GM12878 (cell line): Measurements from ENCODE around the gene NPHS1. TPM values are rescaled to one million over a fixed set of nuclear protein-coding genes. Genes with fewer than 3 reads are reported as not detected.
"Not testable (repeated sequence)": the region's sequence is repeated elsewhere in the genome, so short reads cannot be mapped to it uniquely, and the experiment has no call there.

ENCODE experiments used
- ATAC-seq: fragments of 200-7000 bp; cut with Tn5 transposase; 3 replicates; pipeline ENCODE4 v1.9.1; 2020; ENCODE audit warnings: mild to moderate bottlenecking, moderate library complexity
- BruUV-seq: library from RNA; stranded (reverse); fragments of 400-500 nt; replicated peaks from 2 replicates; lab custom pipeline; 2021; lab: Mats Ljungman, UMichigan
- CTCF ChIA-PET: fragments of 300-600 bp; sonication (Branson Sonifier 250); formaldehyde crosslinking; extraction: SDS; loops from one replicate; lab custom pipeline; 2021; ENCODE audit warnings: inconsistent platforms; lab: Yijun Ruan, JAX
- POLR2A ChIA-PET: fragments of 350-600 bp; formaldehyde crosslinking; extraction: SDS; loops from one replicate; lab custom pipeline; 2021; ENCODE audit warnings: inconsistent platforms; lab: Charles Lee
- RAD21 ChIA-PET: fragments of 300-600 bp; sonication (Branson Sonifier 250); formaldehyde crosslinking; loops from one replicate; lab custom pipeline; 2023; ENCODE audit warnings: antibody characterized with exemption; ENCODE audit not compliant: unreplicated experiment; lab: Charles Lee
- SMC1A ChIA-PET: fragments of 300-600 bp; sonication (Branson Sonifier 250); formaldehyde crosslinking; loops from one replicate; lab custom pipeline; 2023; ENCODE audit not compliant: unreplicated experiment, uncharacterized antibody; lab: Charles Lee
- DNase-seq: peaks from one replicate; pipeline ENCODE4 v3.0.0-alpha.2; 2011; ENCODE audit warnings: low read depth, low spot score
- FAIRE-seq: peaks from 3 replicates; lab custom pipeline; 2011; peaks lifted over from hg19 to GRCh38; lab: Jason Lieb, UNC
- H2AFZ ChIP-seq: 2 replicates; pipeline ENCODE4 v1.6.0; 2011; ENCODE audit warnings: low read depth, low read length, control low read depth; ENCODE audit not compliant: control insufficient read depth
- H3K27ac ChIP-seq: 2 replicates; pipeline ENCODE4 v1.5.1; 2011; ENCODE audit warnings: control low read depth; ENCODE audit not compliant: control insufficient read depth, insufficient read depth
- H3K27me3 ChIP-seq, 2 experiments: replicated peaks in 1 of 2; 2 replicates each; pipeline versions ENCODE4 v1.6.0 to v1.6.1; 2011; ENCODE audit warnings: low read length in 1 of 2; ENCODE audit not compliant: control insufficient read depth in 2 of 2, insufficient read depth in 2 of 2
- H3K36me3 ChIP-seq, 2 experiments: 2 replicates each; pipeline ENCODE4 v1.5.1; 2011; ENCODE audit warnings: low read length in 1 of 2; ENCODE audit not compliant: control insufficient read depth in 2 of 2, insufficient read depth in 2 of 2
- H3K4me1 ChIP-seq: 2 replicates; pipeline ENCODE4 v1.6.1; 2011; ENCODE audit warnings: mild to moderate bottlenecking, low read length, moderate library complexity, mixed read lengths; ENCODE audit not compliant: control insufficient read depth, insufficient read depth
- H3K4me2 ChIP-seq: 2 replicates; pipeline ENCODE4 v1.6.0; 2011; ENCODE audit warnings: control low read depth; ENCODE audit not compliant: control insufficient read depth, insufficient read depth
- H3K4me3 ChIP-seq: fragments of 200-600 bp; sonication (generic); 2 replicates; pipeline ENCODE4 v1.5.1; 2016
- H3K79me2 ChIP-seq: 2 replicates; pipeline ENCODE4 v1.6.0; 2011; ENCODE audit warnings: low read length; ENCODE audit not compliant: control insufficient read depth, insufficient read depth
- H3K9ac ChIP-seq: 2 replicates; pipeline ENCODE4 v1.8.0; 2011; ENCODE audit warnings: low read length, control low read depth, mixed read lengths; ENCODE audit not compliant: control insufficient read depth, insufficient read depth
- H3K9me3 ChIP-seq: replicated peaks from 3 replicates; pipeline ENCODE4 v1.5.1; 2011; ENCODE audit warnings: mild to moderate bottlenecking, low read length; ENCODE audit not compliant: control insufficient read depth, insufficient read depth
- H4K20me1 ChIP-seq: 2 replicates; pipeline ENCODE4 v1.6.0; 2011; ENCODE audit not compliant: control insufficient read depth, insufficient read depth
- ATF7 ChIP-seq: fragments of 450-650 bp; IDR thresholded peaks from 2 replicates; pipeline ENCODE4 v1.6.1; 2016; ENCODE audit warnings: low read depth, mild to moderate bottlenecking
- EZH2 ChIP-seq: IDR thresholded peaks from 2 replicates; pipeline ENCODE4 v1.6.1; 2012; ENCODE audit warnings: low read depth, mild to moderate bottlenecking, control low read depth, inconsistent platforms, low read length, borderline replicate concordance; ENCODE audit not compliant: control insufficient read depth
- FOS ChIP-seq: IDR thresholded peaks from 3 replicates; pipeline ENCODE4 v1.6.1; 2011; ENCODE audit warnings: borderline replicate concordance; ENCODE audit not compliant: insufficient read length; ENCODE audit errors: extremely low read depth
- HDAC6 ChIP-seq: fragments of 200-600 bp; sonication (generic); IDR thresholded peaks from one replicate; pipeline ENCODE4 v1.8.0; 2017; ENCODE audit warnings: antibody characterized with exemption; ENCODE audit not compliant: unreplicated experiment
- LARP7 ChIP-seq: fragments of 450-650 bp; IDR thresholded peaks from 2 replicates; pipeline ENCODE4 v1.6.1; 2017; ENCODE audit warnings: mild to moderate bottlenecking
- SREBF2 ChIP-seq: IDR thresholded peaks from 2 replicates; pipeline ENCODE4 v1.6.1; 2012; ENCODE audit warnings: mild to moderate bottlenecking, low read length
- YY1 ChIP-seq: IDR thresholded peaks from 2 replicates; pipeline ENCODE4 v1.6.1; 2011; ENCODE audit warnings: low read depth, mild to moderate bottlenecking, low read length
- ZNF207 ChIP-seq: fragments of 450-650 bp; IDR thresholded peaks from 2 replicates; pipeline ENCODE4 v1.6.1; 2014; ENCODE audit warnings: antibody characterized with exemption, mild to moderate bottlenecking, borderline replicate concordance
- WGBS: methylation state at CpG from one replicate; pipeline ENCODE4 v1.1.6; 2016; ENCODE audit warnings: low lambda C conversion rate; ENCODE audit not compliant: insufficient replicate concordance, insufficient coverage; ENCODE audit errors: missing lambda C conversion rate; 5-methylcytosine and 5-hydroxymethylcytosine counted together
- in situ Hi-C: fragments of 300-500 bp; cut with MboI; formaldehyde crosslinking; loops from 9 replicates; pipeline ENCODE4 v1.14.3; 2018; ENCODE audit warnings: mixed read lengths
- intact Hi-C: fragments of 100-400 bp; cut with micrococcal nuclease; formaldehyde crosslinking; loops from one replicate; pipeline ENCODE4 v1.14.2; 2022; ENCODE audit not compliant: unreplicated experiment
- polyA plus RNA-seq, 11 experiments: library from polyadenylated mRNA; depleted of rRNA in 4 of 11; unstranded in 6 of 11; stranded (reverse) in 5 of 11; fragments of >200 nt; fragmentation: Nextera tagmentation in 4 of 11; fragmentation: Illumina TruSeq in 1 of 11; extraction: Ambion mirVana in 4 of 11; extraction: Trizol in 1 of 11; gene quantifications; 1 replicate in 1 of 11; 2 replicates in 10 of 11; pipeline versions ENCODE4 v1.2.1 to v1.2.3, GENCODE V29; 2011 to 2016; ENCODE audit warnings: inconsistent platforms in 2 of 11, missing spikeins in 2 of 11, low read depth in 1 of 11
- total RNA-seq, 4 experiments: library from RNA; depleted of rRNA in 3 of 4; stranded (reverse); fragments of >200 nt in 3 of 4; fragmentation: Illumina TruSeq in 1 of 4; extraction: Trizol in 1 of 4; gene quantifications; 2 replicates each; pipeline versions ENCODE4 v1.2.1 to v1.2.3, GENCODE V29; 2013 to 2021
- TF ChIP-seq, protein P1 (sequence below): fragments of 150-350 bp; IDR thresholded peaks from 2 replicates; pipeline ENCODE4 v1.6.1; 2016; ENCODE audit warnings: low read depth, low read length
- TF ChIP-seq, protein P2 (sequence below): fragments of 450-650 bp; IDR thresholded peaks from 2 replicates; pipeline ENCODE4 v1.6.1; 2017; ENCODE audit warnings: mild to moderate bottlenecking

The NPHS1 gene
- total and polyA plus RNA-seq, 10 of the 15 experiments (the other 5 are each of a cell fraction or from before 2014, with no cell fraction given) = not detected

DNA sequence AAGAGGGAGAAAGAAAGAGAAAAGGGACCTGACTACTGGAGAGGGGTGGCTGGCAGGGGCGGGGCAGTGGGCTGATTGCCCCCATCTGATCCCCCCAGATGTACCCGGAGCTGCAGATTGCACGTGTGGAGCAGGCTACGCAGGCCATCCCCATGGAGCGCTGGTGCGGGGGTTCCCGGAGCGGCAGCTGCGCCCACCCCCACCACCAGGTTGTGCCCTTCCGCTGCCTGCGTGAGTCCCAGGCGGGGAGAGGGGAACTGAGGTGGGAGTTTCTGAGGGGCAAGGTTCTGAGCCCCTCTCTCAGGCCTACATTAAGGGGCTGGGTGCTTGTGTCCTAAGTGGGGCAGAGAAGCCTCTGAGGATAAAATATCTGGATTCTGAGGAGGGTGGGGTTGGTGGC, 18.5 kb upstream of the NPHS1 start (continued):
- TF ChIP-seq, protein P1, sequence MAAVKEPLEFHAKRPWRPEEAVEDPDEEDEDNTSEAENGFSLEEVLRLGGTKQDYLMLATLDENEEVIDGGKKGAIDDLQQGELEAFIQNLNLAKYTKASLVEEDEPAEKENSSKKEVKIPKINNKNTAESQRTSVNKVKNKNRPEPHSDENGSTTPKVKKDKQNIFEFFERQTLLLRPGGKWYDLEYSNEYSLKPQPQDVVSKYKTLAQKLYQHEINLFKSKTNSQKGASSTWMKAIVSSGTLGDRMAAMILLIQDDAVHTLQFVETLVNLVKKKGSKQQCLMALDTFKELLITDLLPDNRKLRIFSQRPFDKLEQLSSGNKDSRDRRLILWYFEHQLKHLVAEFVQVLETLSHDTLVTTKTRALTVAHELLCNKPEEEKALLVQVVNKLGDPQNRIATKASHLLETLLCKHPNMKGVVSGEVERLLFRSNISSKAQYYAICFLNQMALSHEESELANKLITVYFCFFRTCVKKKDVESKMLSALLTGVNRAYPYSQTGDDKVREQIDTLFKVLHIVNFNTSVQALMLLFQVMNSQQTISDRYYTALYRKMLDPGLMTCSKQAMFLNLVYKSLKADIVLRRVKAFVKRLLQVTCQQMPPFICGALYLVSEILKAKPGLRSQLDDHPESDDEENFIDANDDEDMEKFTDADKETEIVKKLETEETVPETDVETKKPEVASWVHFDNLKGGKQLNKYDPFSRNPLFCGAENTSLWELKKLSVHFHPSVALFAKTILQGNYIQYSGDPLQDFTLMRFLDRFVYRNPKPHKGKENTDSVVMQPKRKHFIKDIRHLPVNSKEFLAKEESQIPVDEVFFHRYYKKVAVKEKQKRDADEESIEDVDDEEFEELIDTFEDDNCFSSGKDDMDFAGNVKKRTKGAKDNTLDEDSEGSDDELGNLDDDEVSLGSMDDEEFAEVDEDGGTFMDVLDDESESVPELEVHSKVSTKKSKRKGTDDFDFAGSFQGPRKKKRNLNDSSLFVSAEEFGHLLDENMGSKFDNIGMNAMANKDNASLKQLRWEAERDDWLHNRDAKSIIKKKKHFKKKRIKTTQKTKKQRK = no peak
- no peak for TF ChIP-seq FOS
- no peak for TF ChIP-seq HDAC6
- TF ChIP-seq ZNF207 = no peak
- TF ChIP-seq SREBF2 = no peak
- no peak for TF ChIP-seq LARP7
- TF ChIP-seq, protein P2, sequence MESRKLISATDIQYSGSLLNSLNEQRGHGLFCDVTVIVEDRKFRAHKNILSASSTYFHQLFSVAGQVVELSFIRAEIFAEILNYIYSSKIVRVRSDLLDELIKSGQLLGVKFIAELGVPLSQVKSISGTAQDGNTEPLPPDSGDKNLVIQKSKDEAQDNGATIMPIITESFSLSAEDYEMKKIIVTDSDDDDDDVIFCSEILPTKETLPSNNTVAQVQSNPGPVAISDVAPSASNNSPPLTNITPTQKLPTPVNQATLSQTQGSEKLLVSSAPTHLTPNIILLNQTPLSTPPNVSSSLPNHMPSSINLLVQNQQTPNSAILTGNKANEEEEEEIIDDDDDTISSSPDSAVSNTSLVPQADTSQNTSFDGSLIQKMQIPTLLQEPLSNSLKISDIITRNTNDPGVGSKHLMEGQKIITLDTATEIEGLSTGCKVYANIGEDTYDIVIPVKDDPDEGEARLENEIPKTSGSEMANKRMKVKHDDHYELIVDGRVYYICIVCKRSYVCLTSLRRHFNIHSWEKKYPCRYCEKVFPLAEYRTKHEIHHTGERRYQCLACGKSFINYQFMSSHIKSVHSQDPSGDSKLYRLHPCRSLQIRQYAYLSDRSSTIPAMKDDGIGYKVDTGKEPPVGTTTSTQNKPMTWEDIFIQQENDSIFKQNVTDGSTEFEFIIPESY = no peak
- TF ChIP-seq ATF7 = no peak
- TF ChIP-seq EZH2 = no peak
- TF ChIP-seq YY1 = no peak
- TF ChIP-seq, all 136 proteins: peak for 0

DNA sequence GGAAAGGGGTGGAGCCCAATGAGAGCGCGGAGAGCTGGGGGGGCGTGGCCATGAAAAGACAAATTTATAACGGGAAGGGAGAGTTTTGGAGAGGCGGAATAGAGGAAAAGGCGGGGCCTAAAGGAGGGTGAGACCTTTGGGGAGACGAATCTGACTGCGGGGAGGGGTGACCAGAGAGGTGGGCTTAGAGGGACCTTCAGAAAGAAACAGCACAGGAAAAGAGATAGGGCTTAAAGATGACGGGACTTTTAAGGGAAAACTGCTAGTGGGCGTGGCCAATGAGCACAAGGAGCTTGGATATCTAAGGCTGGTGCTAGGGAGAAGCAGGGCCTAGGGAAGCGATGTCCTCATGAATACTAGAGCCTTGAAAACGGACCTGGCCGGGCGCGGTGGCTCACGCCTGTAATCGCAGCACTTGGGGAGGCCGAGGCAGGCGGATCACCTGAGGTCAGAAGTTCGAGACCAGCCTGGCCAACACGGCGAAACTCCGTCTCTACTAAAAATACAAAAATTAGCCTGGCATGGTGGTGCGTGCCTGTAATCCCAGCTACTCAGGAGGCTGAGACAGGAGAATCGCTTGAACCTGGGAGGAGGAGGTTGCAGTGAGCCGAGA, 17.9 kb upstream of the NPHS1 start:
- POLR2A ChIA-PET, FAIRE-seq, H3K9me3 ChIP-seq, DNase-seq, H2AFZ ChIP-seq, H3K27me3 ChIP-seq, SMC1A ChIA-PET, H3K9ac ChIP-seq, in situ Hi-C loops, H4K20me1 ChIP-seq, H3K36me3 ChIP-seq, ATAC-seq, BruUV-seq, RAD21 ChIA-PET, H3K27ac ChIP-seq, intact Hi-C loops, H3K79me2 ChIP-seq: not testable (repeated sequence)
- Histone ChIP-seq H3K4me1 (peaks cover 13% of the 10 kb centered on the region), H3K4me2 (peak overlapping the region; percentile 45), H3K4me3 (peak overlapping the region; percentile 51; the same call in 1 of the 2 replicates)
- CTCF ChIA-PET = interaction anchor here (0.9 kb wide), 1 partner anchor 10 kb away, joined by 4 read pairs; no protein-coding TSS in a partner anchor
- WGBS = 64% methylated on average over 26 of the region's 26 CpGs
